HEK293T (cell line): ENCODE results near the gene RBP2.

ENCODE experiments used
- BHLHE40 ChIP-seq: fragments of 450-650 bp; IDR thresholded peaks from 2 replicates; pipeline ENCODE4 v1.6.1; 2016; ENCODE audit warnings: mild to moderate bottlenecking, moderate library complexity, borderline replicate concordance
- CTBP1 ChIP-seq: fragments of 450-650 bp; IDR thresholded peaks from 2 replicates; pipeline ENCODE4 v1.6.1; 2016; ENCODE audit warnings: borderline replicate concordance
- ELF4 ChIP-seq: fragments of 450-650 bp; IDR thresholded peaks from 2 replicates; pipeline ENCODE4 v1.6.1; 2017; ENCODE audit warnings: antibody characterized with exemption
- FOXA1 ChIP-seq: fragments of 450-650 bp; IDR thresholded peaks from 2 replicates; pipeline ENCODE4 v1.6.1; 2016; ENCODE audit warnings: mild to moderate bottlenecking
- FOXM1 ChIP-seq: fragments of 450-650 bp; IDR thresholded peaks from 2 replicates; pipeline ENCODE4 v1.6.1; 2017; ENCODE audit warnings: mild to moderate bottlenecking, borderline replicate concordance
- HDGF ChIP-seq: fragments of 450-650 bp; IDR thresholded peaks from 2 replicates; pipeline ENCODE4 v1.6.1; 2017; ENCODE audit warnings: antibody characterized with exemption, borderline replicate concordance
- L3MBTL2 ChIP-seq: fragments of 450-650 bp; conservative IDR thresholded peaks from 2 replicates; pipeline ENCODE4 v1.6.1; 2016; ENCODE audit warnings: mild to moderate bottlenecking
- NFRKB ChIP-seq: fragments of 450-650 bp; IDR thresholded peaks from 2 replicates; pipeline ENCODE4 v1.6.1; 2016; ENCODE audit warnings: mild to moderate bottlenecking, moderate library complexity
- PKNOX1 ChIP-seq: fragments of 450-650 bp; IDR thresholded peaks from 2 replicates; pipeline ENCODE4 v1.6.1; 2016
- SP1 ChIP-seq: fragments of 450-650 bp; IDR thresholded peaks from 2 replicates; pipeline ENCODE4 v1.6.1; 2017
- SUZ12 ChIP-seq: fragments of 450-650 bp; IDR thresholded peaks from 2 replicates; pipeline ENCODE4 v1.6.1; 2016; ENCODE audit warnings: mild to moderate bottlenecking
- TARDBP ChIP-seq: fragments of 450-650 bp; IDR thresholded peaks from 2 replicates; pipeline ENCODE4 v1.6.1; 2016
- ZNF384 ChIP-seq: fragments of 450-650 bp; IDR thresholded peaks from 2 replicates; pipeline ENCODE4 v1.6.1; 2016

DNA sequence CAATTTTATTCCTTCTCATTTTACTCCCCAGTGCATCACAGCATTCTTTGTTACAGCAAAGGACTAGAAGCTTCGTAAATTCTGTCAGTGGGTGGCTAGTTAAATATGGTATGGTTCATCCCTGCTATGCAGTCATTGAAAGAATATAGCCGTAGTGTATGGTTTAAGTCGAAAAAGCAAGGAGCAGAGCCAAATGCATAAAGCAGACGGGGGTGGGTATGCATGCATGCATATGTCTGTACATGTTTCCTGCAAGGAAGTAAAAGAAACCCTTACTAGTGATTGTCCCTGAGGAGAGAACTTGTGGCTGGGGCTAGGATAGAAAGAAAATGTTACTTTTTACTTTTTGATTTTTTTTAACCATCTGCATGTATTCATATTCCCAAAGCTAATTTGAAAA, 19.9 kb downstream of the RBP2 start:
- TF ChIP-seq BHLHE40: no peak
- no peak for TF ChIP-seq HDGF
- no peak for TF ChIP-seq FOXA1
- TF ChIP-seq NFRKB: no peak
- no peak for TF ChIP-seq ZNF384
- TF ChIP-seq L3MBTL2: no peak
- no peak for TF ChIP-seq SP1
- TF ChIP-seq SUZ12: no peak
- no peak for TF ChIP-seq ELF4
- TF ChIP-seq PKNOX1: no peak
- no peak for TF ChIP-seq CTBP1
- TF ChIP-seq FOXM1: no peak
- TF ChIP-seq TARDBP: no peak
